GM19193 (cell line): ENCODE data around the gene INPP5D.

ENCODE experiments used
- POLR2A ChIP-seq: IDR thresholded peaks from 4 replicates; pipeline ENCODE4 v1.6.1; 2011; ENCODE audit not compliant: insufficient read depth, insufficient read length; ENCODE audit errors: extremely low read depth

Gene INPP5D

DNA sequence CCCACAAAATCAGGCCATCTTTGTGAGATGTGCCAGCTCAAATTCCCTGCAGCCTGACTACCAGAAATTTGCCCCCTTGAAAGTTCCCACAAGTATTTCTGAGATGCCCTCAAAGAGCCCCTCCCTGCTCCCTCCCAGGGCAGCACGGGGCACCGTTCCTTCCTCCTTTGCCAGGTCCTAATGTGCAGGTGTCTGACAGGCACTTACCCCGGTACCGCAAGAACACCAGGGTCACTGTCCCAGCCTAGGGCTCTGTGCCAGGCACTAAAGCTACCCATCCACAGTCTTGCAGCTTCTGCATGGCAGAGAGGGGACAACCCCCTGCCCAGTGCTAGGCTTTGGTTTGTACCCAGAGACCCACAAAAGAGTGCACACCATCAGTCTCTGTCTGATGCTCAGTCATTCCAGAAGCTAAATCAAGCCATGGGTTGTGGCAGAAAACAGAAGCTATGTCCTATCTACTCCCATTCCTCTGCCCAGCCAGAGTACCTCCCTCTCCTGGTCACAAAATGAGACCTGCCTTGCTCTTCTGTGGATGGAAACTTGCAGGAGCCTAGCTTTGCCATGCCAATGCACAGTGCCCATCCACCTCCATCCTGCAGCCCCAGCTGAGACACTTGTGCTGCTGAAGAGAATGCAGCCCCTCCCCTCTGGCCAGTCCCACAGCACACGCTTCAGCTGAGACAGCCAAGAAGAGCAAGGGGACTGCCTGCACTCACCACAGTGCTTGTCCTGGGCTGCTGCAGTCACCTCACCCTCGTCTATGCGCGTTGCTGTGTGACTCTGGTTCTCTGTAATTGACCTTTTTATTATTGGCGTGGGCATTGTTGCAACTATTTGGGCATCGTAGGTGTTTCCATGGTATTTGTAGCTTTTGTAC is 48.7 kb downstream of the INPP5D start:
- no peak for TF ChIP-seq POLR2A

- TF ChIP-seq POLR2A, result no peak
These were observed 51.3 kb downstream of the INPP5D start for GRCh38 chr2:233111427-233111826.

DNA sequence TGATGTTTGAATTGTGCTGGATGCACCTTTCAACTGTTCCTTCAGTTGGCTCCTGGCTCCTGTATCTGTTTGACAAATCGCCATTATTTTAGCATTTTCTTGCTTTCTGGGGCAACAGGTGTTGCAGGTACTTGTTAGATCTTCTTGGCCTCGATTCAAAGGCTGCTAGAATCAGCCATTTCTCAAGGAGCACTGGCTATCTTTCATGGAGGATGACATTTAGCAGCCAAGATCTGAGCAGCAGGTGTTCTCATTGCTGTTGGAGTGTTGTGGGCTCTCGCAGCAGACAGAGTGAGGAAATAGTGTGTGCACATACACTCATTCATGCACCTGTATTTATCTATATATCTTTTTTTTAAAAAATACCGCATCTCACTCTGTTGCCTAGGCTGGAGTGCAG is 52.2 kb downstream of the INPP5D start:
- no peak for TF ChIP-seq POLR2A

DNA sequence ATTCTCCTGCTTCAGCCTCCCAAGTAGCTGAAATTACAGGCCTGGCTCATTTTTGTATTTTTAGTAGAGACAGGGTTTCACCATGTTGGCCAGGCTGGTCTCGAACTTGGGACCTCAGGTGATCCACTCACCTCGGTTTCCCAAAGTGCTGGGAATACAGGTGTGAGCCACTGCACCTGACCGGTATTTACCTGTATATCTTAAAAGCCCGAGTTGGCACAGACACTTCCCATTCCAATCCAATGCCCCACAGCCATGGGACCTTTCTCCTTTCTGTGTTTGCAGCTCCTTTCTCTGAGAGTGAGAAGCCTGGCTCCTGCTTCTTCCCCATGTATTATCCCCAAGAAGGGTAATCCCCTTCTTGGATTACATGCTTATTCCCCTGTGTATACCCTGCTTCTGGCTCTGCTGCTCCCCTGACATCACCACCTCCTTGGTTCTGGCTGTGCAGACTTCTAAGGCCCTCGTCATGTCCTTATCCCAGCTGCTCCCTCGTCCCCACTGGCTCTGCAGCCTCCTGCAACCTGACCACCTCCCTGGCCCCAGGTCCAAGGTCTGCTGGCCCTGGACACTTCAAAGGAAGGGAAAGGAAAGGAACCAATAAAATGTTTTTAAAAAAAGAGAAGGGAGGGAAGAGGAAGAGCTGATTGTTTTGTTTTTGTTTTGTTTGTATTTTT is 52.8 kb downstream of the INPP5D start:
- no peak for TF ChIP-seq POLR2A

DNA sequence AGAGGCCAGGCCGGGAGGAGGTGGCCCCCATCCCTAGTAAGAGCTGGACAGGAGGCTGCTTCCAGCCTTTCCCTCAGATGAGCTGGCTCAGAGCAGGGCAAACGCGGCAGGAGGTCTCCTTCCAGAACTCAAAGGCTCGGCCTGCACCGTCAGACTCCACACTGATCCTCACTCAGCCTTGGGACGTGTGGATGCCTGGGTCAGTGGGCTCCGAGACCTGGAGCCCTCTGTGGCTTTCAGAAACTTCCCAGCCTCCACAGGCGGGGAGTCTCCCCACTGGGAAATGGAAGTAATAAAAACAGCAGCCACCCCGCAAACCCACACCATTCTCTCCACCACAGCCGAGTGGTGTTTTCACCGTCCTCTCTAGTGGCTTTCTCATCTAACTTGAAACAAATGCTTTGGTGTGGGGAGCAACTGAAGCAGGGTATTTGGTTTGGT is 54.3 kb downstream of the INPP5D start:
- no peak for TF ChIP-seq POLR2A

DNA sequence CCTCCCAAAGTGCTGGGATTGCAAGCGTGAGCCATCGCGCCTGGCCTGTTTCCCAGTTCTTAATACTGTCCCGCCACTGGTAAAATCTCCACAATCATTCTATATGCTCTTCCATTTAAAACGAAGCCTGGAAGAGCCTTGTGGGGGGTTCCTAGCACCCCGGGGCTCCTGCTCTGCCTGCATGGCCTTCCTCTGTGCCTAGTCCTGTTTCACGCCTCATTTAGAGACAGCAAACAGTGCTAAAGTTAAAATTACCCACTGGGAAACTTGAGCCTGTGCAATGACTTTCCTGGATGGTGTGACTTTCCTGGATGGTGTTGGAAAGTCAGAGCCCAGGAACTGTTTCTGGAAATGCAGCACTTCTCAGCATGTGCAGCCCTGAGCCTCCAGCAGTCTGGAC is 55.0 kb downstream of the INPP5D start:
- TF ChIP-seq POLR2A, result no peak

DNA sequence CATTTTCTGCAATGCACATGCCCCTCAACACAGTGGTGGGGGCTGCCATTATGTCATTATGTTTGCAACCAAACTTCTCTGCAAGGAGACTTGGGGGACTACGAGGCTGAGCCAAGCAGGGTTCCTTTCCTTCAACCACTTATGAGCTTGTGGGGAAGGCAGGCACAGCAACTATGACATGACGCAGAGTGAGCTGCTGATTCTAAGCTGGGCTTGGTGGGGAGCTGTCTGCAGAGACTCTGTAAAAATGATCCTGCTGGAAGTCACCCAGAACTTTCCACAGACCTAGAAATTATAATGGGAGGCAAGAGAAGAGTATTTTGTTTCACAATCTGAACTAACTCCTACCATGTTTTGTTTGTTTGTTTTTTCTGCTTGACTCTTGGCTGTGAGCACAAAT is 55.6 kb downstream of the INPP5D start:
- no peak for TF ChIP-seq POLR2A

DNA sequence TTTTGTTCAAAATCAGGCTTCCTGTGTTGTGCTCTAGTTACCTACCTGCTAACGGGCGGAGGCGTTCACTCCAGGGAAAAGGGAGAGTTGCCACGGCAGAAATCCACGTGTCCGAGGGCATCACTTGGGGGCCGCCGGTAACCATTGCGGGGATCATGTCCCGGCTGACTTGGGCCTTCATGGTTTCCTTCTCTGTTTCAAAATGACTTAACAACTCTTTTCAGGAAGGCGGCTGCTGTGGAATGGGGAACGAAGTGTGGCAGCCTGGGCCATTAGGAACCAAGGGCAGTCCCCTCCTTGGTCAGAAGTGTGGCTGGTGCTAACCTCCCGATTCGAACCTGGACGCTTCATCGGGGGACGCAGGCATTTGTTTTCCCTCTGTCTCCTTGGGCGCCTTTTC is 56.8 kb downstream of the INPP5D start:
- TF ChIP-seq POLR2A, result no peak

GRCh38 chr2:233117351-233117750 is 57.2 kb downstream of the INPP5D start:
- no peak for TF ChIP-seq POLR2A

- no peak for TF ChIP-seq POLR2A
These were observed 57.9 kb downstream of the INPP5D start for GRCh38 chr2:233117811-233118647.

- TF ChIP-seq POLR2A, result no peak
These were observed 58.5 kb downstream of the INPP5D start for GRCh38 chr2:233118648-233119000.

GRCh38 chr2:233119123-233119522 is 59.0 kb downstream of the INPP5D start:
- no peak for TF ChIP-seq POLR2A

DNA sequence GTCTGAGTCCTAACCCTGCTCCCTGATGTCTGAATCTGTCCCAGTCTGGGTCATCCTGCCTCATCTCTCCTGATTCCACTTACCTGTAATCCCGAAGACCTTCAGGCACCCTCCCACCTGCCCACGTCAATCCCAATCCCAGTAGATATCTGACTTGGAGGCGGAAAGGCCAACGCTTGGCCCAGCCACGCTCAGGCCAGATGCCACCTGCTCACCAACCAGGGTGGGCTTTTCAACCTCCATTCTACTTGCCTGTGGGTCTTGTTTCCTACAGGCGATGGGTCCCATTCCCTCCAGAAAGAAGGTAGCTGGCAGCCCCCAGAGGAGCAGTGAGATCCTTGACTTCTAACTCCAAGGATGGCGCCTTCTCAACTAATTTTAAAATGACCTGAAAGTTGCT is 59.7 kb downstream of the INPP5D start:
- TF ChIP-seq POLR2A, result no peak

DNA sequence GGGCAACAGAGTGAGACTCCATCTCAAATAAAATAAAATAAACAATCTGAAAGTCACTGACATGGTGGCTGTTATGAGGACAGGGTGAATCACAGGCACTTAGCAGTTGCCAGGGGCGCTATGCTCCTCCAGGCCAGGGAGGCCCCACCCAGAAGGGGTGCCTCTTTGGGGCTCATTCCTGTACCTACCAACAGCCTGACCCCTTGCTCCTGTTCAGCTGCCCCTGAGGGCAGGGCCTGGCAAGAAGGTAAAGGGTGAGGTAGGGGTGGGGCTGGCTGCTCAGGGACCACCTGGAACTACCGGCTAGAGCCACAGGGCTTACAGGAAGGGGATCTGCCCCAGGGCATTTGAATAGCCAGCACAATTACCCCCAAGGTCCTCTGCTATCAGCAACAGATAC is 60.3 kb downstream of the INPP5D start:
- TF ChIP-seq POLR2A, result no peak

- no peak for TF ChIP-seq POLR2A
These were observed 61.7 kb downstream of the INPP5D start for GRCh38 chr2:233121856-233122255.
